GM23338 (cell line): ENCODE data around the gene NID2. TPM values are rescaled to one million over a fixed set of nuclear protein-coding genes. Genes with fewer than 3 reads are reported as not detected.

Source experiments
- ATAC-seq: fragments of 200-7000 bp; cut with Tn5 transposase; 3 replicates; pipeline ENCODE4 v1.9.1; 2020
- DNase-seq: peaks from one replicate; pipeline ENCODE4 v3.0.0-alpha.2; 2015; ENCODE audit warnings: low spot score
- H2AFZ ChIP-seq: fragments of 200-600 bp; sonication (generic); 2 replicates; pipeline ENCODE4 v1.8.0; 2016; ENCODE audit warnings: antibody characterized with exemption, mild to moderate bottlenecking, moderate library complexity
- H3F3A ChIP-seq: fragments of 200-600 bp; sonication (generic); replicated peaks from 2 replicates; pipeline ENCODE4 v1.8.0; 2017; ENCODE audit warnings: antibody characterized with exemption, mixed run types, low read depth
- H3K27ac ChIP-seq: fragments of 200-600 bp; sonication (generic); 2 replicates; pipeline ENCODE4 v1.6.1; 2016; ENCODE audit warnings: low read depth
- H3K27me3 ChIP-seq: fragments of 200-600 bp; sonication (generic); 2 replicates; pipeline ENCODE4 v1.8.0; 2016; ENCODE audit warnings: mild to moderate bottlenecking, mixed run types, moderate library complexity; ENCODE audit not compliant: insufficient read depth
- H3K36me3 ChIP-seq: fragments of 200-600 bp; sonication (generic); 2 replicates; pipeline ENCODE4 v1.8.0; 2016; ENCODE audit warnings: mild to moderate bottlenecking; ENCODE audit not compliant: insufficient read depth
- H3K4me1 ChIP-seq: fragments of 200-600 bp; sonication (generic); 2 replicates; pipeline ENCODE4 v1.8.0; 2016; ENCODE audit warnings: mild to moderate bottlenecking, moderate library complexity; ENCODE audit not compliant: insufficient read depth
- H3K4me2 ChIP-seq: fragments of 200-600 bp; sonication (generic); 2 replicates; pipeline ENCODE4 v1.7.1; 2017; ENCODE audit warnings: mixed run types
- H3K4me3 ChIP-seq: fragments of 200-600 bp; sonication (generic); 2 replicates; pipeline ENCODE4 v1.6.1; 2016; ENCODE audit warnings: mixed run types
- H3K79me2 ChIP-seq: fragments of 200-600 bp; sonication (generic); replicated peaks from 2 replicates; pipeline ENCODE4 v1.8.0; 2017; ENCODE audit warnings: mild to moderate bottlenecking; ENCODE audit not compliant: insufficient read depth
- H3K9me2 ChIP-seq: fragments of 200-600 bp; sonication (generic); 2 replicates; pipeline ENCODE4 v1.8.0; 2017; ENCODE audit not compliant: insufficient read depth
- H4K20me1 ChIP-seq: fragments of 200-600 bp; sonication (generic); replicated peaks from 2 replicates; pipeline ENCODE4 v1.8.0; 2017; ENCODE audit warnings: mild to moderate bottlenecking; ENCODE audit not compliant: insufficient read depth
- H3K27ac Mint-ChIP-seq: 2 replicates; pipeline ENCODE4 v1.8.0; 2020; ENCODE audit warnings: inconsistent platforms, mild to moderate bottlenecking, moderate library complexity, mixed read lengths
- H3K27me3 Mint-ChIP-seq: 3 replicates; pipeline ENCODE4 v1.8.0; 2022; ENCODE audit warnings: low read depth, mild to moderate bottlenecking, moderate library complexity, mixed read lengths, inconsistent platforms; ENCODE audit not compliant: insufficient read depth, poor library complexity
- H3K36me3 Mint-ChIP-seq: 3 replicates; pipeline ENCODE4 v1.8.0; 2021; ENCODE audit warnings: low read depth, mild to moderate bottlenecking, inconsistent platforms, moderate library complexity, mixed read lengths
- H3K4me1 Mint-ChIP-seq: 3 replicates; pipeline ENCODE4 v1.8.0; 2020; ENCODE audit warnings: mild to moderate bottlenecking, inconsistent platforms, mixed read lengths
- H3K4me3 Mint-ChIP-seq: 3 replicates; pipeline ENCODE4 v1.8.0; 2021; ENCODE audit warnings: moderate library complexity, mild to moderate bottlenecking, inconsistent platforms, mixed read lengths
- H3K9me3 Mint-ChIP-seq: 3 replicates; pipeline ENCODE4 v1.8.0; 2020; ENCODE audit warnings: moderate library complexity, mild to moderate bottlenecking, inconsistent platforms, mixed read lengths
- CREB1 ChIP-seq: fragments of 250-450 bp; sonication (Bioruptor Pico); IDR thresholded peaks from 2 replicates; pipeline ENCODE4 v1.5.0; 2020; ENCODE audit warnings: low read depth, mild to moderate bottlenecking, moderate library complexity
- ETS1 ChIP-seq: IDR thresholded peaks from 2 replicates; pipeline ENCODE4 v1.6.1; 2016; ENCODE audit warnings: antibody characterized with exemption
- EZH2 ChIP-seq: fragments of 200-600 bp; sonication (generic); IDR thresholded peaks from one replicate; pipeline ENCODE4 v1.8.0; 2017; ENCODE audit warnings: antibody characterized with exemption, mild to moderate bottlenecking, low read depth; ENCODE audit not compliant: unreplicated experiment
- EZH2phosphoT487 ChIP-seq: fragments of 200-600 bp; sonication (generic); IDR thresholded peaks from one replicate; pipeline ENCODE4 v1.8.1; 2018; ENCODE audit warnings: antibody characterized with exemption; ENCODE audit not compliant: unreplicated experiment
- JUNB ChIP-seq: IDR thresholded peaks from one replicate; pipeline ENCODE4 v1.6.1; 2016; ENCODE audit warnings: antibody characterized with exemption; ENCODE audit not compliant: unreplicated experiment
- NANOG ChIP-seq: IDR thresholded peaks from 2 replicates; pipeline ENCODE4 v1.6.1; 2016; ENCODE audit warnings: antibody characterized with exemption, borderline replicate concordance
- POLR2AphosphoS5 ChIP-seq: IDR thresholded peaks from 2 replicates; pipeline ENCODE4 v1.6.1; 2016; ENCODE audit warnings: antibody characterized with exemption, low read depth
- REST ChIP-seq: IDR thresholded peaks from one replicate; pipeline ENCODE4 v1.6.1; 2018; ENCODE audit warnings: antibody characterized with exemption; ENCODE audit not compliant: unreplicated experiment
- STAT1 ChIP-seq: IDR thresholded peaks from one replicate; pipeline ENCODE4 v1.6.1; 2016; ENCODE audit warnings: antibody characterized with exemption; ENCODE audit not compliant: unreplicated experiment
- ZNF331 ChIP-seq: fragments of 250-450 bp; sonication (Bioruptor Pico); IDR thresholded peaks from 2 replicates; pipeline ENCODE4 v1.5.0; 2020; ENCODE audit warnings: low read depth, mild to moderate bottlenecking, moderate library complexity
- polyA plus RNA-seq: library from polyadenylated mRNA; unstranded; fragments of >200 nt; fragmentation: Nextera tagmentation; extraction: Ambion mirVana; gene quantifications from 2 replicates; pipeline ENCODE4 v1.2.1, GENCODE V29; 2016
- total RNA-seq: library from RNA; depleted of rRNA; stranded (reverse); fragments of >200 nt; shearing (Covaris generic); gene quantifications from 2 replicates; pipeline ENCODE4 v1.2.3, GENCODE V29; 2014

The NID2 gene
- total and polyA plus RNA-seq, 2 experiments from 2014 or later: 4.3 to 10.4 TPM

GRCh38 chr14:52069307-52070050 is 620 bp upstream of the NID2 start:
- peaks cover 59% of the 10 kb centered on the region for H3K27me3 ChIP-seq
- H3K4me3 Mint-ChIP-seq: peak overlapping the region; percentile 82
- 0 out of 2 replicates have a peak, but pooled peaks cover 4% of the 10 kb centered on the region for H4K20me1 ChIP-seq
- H3K4me3 ChIP-seq: peak overlapping the region; percentile 87
- ATAC-seq: peak; percentile 71
- no peak overlapping the region for H3K27ac Mint-ChIP-seq
- H3K4me1 ChIP-seq: peaks cover 16% of the 10 kb centered on the region
- peaks cover 6% of the 10 kb centered on the region; the same call in 1 of the 2 replicates for H3F3A ChIP-seq
- H3K27ac ChIP-seq: no peak overlapping the region
- peak overlapping the region; percentile 99 for H2AFZ ChIP-seq
- H3K36me3 Mint-ChIP-seq: no peaks in the 10 kb centered on the region
- no peaks in the 10 kb centered on the region for H3K9me2 ChIP-seq
- H3K36me3 ChIP-seq: no peaks in the 10 kb centered on the region
- no peaks in the 10 kb centered on the region for H3K9me3 Mint-ChIP-seq
- H3K4me2 ChIP-seq: peak overlapping the region; percentile 98
- peaks cover 44% of the 10 kb centered on the region for H3K27me3 Mint-ChIP-seq
- no peaks in the 10 kb centered on the region for H3K79me2 ChIP-seq
- H3K4me1 Mint-ChIP-seq: peaks cover 22% of the 10 kb centered on the region
- TF ChIP-seq EZH2 (peak; percentile 67), CREB1 (no peak)
- DNase-seq: peak; percentile 76

GRCh38 chr14:52067873-52068614 is 815 bp downstream of the NID2 start:
- Histone ChIP-seq H3K4me2 (peak overlapping the region; percentile 98), H3K4me3 (peak overlapping the region; percentile 87), H3K79me2 (no peaks in the 10 kb centered on the region), H3K9me2 (0 out of 2 replicates have a peak, but pooled peaks cover 5% of the 10 kb centered on the region), H2AFZ (peak overlapping the region; percentile 99), H3K4me1 (peaks cover 18% of the 10 kb centered on the region), H4K20me1 (0 out of 2 replicates have a peak, but pooled peaks cover 4% of the 10 kb centered on the region), H3F3A (peaks cover 6% of the 10 kb centered on the region; the same call in 1 of the 2 replicates), H3K36me3 (no peaks in the 10 kb centered on the region), H3K27ac (no peak overlapping the region), H3K27me3 (peaks cover 60% of the 10 kb centered on the region)
- Mint-ChIP-seq H3K27me3 (peaks cover 46% of the 10 kb centered on the region), H3K4me1 (peaks cover 24% of the 10 kb centered on the region), H3K27ac (no peak overlapping the region), H3K9me3 (no peaks in the 10 kb centered on the region), H3K36me3 (no peaks in the 10 kb centered on the region), H3K4me3 (peak overlapping the region; percentile 82)
- DNase-seq: peak; percentile 66
- peak; percentile 41 for ATAC-seq
- TF ChIP-seq EZH2phosphoT487 (peak; percentile 7), STAT1 (no peak), EZH2 (peak; percentile 54), ETS1 (no peak), JUNB (no peak), POLR2AphosphoS5 (no peak), REST (no peak), CREB1 (no peak), ZNF331 (CRISPR knock-in tag) (no peak), NANOG (no peak)
